Tracheal epithelial cell (primary cell): ENCODE measurements around the gene ABR. TPM values are rescaled to one million over a fixed set of nuclear protein-coding genes. Genes with fewer than 3 reads are reported as not detected.

Experiments
- total RNA-seq: library from RNA; depleted of rRNA; stranded (reverse); fragments of >200 nt; gene quantifications from 2 replicates; pipeline ENCODE4 v1.2.1, GENCODE V29; 2014

The ABR gene
- total RNA-seq = 27.7 and 71.6 TPM in 2 replicates

DNA sequence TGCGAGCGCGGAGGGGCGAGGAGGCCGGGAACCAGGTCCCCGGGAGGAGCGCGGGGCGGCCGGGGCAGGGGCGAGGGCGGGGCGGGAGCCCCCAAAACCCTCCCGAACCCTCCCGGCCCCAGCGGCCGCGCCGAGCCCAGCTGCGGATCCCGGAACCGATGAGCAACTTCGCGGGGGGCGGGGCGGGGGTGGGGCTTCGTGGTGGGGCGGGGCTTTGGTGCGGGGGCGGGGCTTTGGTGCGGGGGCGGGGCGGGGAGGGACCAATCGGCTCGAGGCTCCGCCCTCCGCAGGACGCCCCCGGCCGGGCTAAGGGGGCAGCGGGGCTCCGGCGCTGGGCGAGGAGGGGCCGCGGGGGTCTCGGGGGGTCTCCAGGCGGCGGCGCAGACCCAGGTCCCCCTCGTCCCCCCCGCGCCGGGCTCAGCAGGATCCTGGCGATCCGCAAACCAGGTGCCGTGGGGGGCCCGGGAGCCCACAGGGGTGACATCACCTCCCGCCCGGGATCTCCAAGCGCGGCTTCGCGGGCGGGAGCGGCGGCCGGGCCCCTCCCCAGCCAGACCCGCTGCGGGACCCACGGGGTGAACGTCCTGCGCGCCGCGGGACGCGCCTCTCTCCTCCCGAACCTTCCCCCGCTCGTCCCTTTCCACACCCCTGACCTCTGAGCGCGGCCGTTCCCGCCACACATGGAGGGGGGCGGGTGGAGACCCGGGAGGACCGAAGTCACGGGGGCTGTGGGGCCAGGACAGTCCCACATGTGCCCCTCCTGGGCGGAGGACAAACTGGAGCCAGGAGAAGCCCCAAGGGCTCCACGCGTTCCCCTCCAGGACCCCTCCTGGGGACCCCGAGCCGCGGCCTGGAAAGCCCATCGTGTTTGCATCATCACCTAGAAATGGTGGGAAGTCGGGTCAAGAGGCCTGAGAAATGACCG is at the start of gene ABR:
TSS of gene ABR (minus strand) at position 164 of the 925 bp plus-strand sequence. CDS start 254 bp downstream, outside the sequence.

DNA sequence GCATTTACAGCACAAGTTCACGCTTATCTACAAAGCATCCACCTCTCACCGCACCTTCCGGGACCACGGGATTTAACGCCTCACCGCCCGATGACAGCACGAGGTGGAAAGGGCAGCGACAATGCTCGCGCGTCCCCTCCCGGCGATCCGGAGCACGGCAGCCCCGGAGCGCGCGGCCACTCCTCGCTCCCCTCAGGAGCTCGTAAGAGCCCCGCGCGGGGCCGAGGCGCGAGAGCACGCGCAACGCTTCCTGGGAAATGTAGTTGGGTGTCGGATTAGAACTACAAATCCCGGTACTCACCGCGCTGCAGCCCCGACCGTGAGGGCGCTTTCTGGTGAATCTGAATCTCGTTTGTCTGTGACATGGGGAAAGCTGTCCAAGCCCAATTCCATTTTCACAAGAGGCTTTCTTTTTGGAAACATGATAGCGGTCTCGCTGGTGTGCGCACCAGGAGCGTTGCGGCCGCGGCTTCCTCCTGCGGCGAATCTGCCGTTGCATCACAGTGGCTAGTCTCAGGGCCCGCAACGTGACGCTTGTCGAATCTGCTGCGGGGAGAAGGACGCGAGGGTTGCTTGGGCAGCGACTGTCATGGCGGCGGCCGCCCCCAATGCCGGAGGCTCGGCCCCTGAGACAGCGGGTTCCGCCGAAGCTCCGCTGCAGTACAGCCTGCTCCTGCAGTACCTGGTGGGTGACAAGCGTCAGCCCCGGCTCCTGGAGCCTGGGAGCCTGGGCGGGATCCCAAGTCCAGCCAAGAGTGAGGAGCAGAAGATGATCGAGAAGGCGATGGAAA is 183.0 kb downstream of the ABR start, which contains the start of gene TIMM22:
TSS of gene TIMM22 (plus strand) at position 576 of the 791 bp plus-strand sequence. CDS start at position 590, 14 bp downstream.

GRCh38 chr17:979539-980405 is 200.0 kb downstream of the ABR start, which contains the start of gene NXN:
Gene NXN, minus strand, starts transcription at chr17:979776.

Other genes with a start within 250 kb of the ABR start
- gene NXN, start 200.2 kb downstream of the ABR start, total RNA-seq = 70.1 and 80.4 TPM in 2 replicates
- gene TIMM22, start 182.9 kb downstream of the ABR start, total RNA-seq = 13.6 and 17.8 TPM in 2 replicates
- not detected in 2 replicates for gene BHLHA9, start 90.5 kb upstream of the ABR start, total RNA-seq
- not detected in 2 replicates for gene TRARG1, start 99.7 kb upstream of the ABR start, total RNA-seq
- 412 and 413 TPM in 2 replicates for gene YWHAE, start 220.2 kb upstream of the ABR start, total RNA-seq